ENCODE data around the gene BEGAIN.

The BEGAIN gene

DNA sequence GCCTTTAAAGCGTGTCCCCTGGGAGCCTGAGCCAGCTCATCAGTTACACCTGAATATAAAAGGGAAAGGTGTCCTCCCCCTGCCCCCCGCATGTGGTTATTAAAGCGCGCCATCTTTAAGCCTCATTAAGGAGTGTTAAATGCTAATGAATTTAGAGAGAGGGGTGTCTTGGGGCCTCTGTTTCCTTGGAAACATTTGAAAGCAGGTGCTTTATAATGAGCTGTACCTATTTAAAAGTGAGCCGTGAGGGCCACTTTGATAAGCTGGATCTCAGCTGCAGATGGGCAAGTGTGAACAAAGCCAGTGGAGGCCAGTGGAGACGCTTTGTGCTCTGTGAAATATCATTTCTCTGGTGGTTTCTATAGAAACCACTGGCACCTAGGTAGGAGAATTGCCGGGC, 84.0 kb downstream of the BEGAIN start:
- no peak for DNase-seq

DNA sequence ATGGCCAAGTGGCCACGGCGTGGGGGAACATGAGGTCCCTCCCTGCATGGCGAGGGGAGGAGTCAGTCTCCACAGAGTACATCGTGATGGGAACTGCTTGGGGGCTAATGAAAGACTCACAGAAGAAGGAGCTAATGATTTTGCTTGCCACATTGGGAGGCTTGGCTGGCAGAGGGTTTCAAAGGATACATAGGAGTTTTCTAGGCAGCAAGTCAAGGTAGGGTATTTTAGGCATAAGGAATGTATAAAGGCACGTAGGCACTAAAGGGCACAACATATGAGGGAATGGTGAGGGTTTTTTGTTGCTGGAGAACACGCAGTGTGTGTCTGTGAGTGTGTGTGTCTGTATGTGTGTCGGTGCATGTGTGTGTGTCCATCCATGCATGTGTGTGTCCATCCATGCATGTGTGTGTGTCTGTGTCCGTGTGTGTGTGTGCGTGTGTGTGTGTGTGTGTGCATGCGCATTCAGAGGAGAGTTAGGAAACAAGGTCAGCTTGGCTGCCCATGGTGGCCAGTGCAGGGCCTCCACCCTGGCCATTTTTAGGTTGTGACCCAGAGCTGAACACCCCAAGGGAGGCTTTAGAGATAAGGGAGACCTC, 84.5 kb downstream of the BEGAIN start:
- DNase-seq, result no peak

DNA sequence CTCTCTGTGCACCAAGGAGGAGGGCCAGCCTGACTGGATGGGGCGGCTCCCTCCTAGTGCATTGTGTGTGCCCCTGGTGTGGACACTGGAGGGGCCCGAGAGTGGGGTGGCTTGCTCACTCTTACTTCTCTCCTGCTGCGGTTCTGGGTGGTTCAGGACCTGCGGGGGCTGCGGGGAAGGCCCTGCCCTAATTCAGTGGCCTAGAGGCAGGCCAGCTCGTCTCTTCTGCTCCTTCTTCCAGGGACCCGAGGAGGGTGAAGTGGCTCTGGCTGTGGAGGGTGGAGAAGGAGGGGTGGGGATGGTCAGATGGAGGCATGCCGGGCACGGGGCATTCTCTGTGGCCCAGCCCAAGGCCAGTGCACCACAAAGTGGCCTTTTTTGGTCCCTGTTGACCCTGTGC, 87.1 kb downstream of the BEGAIN start:
- no peak for DNase-seq

DNA sequence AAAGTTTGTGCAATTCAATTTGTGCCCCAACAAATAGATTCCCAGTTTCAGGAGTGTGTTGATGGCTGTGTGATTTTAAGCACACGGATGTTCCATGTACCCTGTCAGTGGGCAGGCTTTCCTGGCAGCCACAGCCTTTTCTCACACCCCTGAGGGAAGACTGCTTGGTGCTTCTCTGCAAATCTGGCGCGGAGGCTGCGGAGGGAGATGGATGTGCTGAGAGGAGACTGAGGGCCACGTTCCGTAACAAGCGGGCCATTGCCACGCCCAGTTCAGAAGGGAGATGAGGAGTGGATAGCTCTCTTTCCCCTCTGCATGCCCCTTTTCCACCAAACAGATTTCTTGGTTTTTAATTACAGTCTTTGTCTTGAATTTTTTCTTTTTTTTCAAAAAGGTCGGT, 89.1 kb downstream of the BEGAIN start:
- no peak for DNase-seq

DNA sequence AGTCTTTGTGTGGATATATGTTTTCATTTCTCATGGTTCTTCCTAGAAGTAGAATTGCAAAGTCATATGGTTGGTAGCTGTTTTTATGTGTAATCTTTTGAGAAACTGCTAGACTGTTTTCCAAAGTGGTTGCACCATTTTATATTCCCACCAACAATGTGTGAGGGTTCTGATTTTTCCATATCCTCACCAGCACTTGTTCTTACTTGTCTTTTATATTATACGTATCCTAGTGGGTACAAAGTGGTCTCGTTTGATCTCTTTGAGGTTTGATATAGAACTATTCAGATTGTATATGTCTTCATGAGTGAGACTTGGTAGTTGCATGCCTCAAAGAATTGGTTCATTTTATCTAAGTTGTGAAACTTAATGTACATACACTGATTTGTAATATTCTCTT, 91.3 kb downstream of the BEGAIN start:
- DNase-seq, result no peak

DNA sequence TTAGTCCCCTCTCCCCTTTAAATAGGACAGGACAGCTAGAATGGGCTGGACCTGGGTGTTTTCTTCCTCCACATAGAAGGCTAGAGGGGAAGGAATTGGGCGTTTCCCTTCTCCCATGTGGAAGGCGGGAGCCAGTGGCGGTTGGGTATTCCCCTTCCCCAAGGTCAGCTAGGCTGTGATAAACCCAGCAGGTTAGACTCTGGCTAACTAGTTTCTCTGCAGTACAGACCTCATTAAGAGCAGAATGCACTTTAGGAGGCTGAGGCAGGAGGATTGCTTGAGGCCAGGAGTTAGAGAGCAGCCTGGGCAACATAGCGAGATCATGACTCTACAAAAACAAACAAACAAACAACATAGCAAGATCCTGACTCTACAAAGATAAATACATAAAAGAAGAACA, 92.6 kb downstream of the BEGAIN start:
- no peak for DNase-seq

DNA sequence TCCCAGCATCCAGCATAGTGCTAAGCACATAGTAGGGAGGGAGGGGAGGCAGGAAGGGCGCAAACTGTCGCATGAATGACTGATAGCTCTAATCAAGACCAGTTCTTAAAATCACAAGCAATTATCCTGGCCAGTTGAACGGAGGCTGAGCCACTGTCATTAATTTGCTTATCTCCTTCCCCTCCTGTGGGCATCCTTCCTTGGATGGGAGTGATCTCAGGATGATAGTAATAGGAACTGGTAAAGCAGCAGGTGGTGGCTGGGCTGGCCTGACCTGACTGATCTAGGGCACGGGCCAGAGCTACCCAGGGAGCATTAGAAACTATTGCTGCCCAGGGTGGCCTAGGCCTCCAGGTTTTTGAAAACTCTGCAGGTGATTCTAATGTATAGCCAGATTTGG, 97.0 kb downstream of the BEGAIN start:
- DNase-seq, result no peak

DNA sequence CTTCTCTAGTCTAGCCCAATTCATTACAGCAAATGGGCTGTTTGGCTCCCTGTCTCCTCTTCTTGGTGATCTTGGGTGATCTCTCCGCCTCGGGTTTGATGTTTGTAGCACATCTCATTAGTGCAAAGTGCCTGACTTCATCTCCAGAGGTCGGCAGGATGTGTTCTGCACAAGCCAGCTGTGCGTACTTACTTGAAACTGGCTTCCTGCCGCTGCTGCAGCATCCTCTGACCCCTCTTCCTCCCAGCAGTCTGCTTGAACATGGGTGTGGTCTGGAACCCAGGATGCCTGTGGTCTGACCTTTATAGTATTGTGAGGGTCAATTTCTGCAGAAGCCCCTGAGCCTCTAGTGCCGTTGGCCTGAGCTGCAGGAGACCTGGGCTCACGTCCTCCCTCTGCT, 99.2 kb downstream of the BEGAIN start:
- DNase-seq, result no peak

DNA sequence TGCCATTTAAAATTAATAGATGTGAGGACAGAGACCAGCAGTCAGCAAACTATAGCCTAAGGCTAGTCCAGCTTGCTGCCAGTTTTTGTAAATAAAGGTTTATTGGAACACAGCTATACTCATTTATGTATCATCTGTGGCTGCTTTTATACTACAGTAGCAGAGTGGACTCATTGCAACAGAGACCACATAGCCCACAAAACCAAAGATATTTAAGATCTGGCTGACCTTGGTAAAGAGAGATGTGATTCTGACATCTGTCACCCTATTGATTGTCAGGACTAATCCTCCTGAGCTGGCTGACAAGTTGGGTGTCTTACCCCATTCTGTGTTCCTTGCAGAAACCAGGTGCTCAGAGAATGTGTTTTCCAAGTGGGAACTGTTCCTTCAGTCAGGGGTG, 99.9 kb downstream of the BEGAIN start:
- DNase-seq, result no peak

All from CD4-positive, alpha-beta T cell treated with Interleukin-17A for 4 hours (primary cell).